Thyroid gland (tissue), 4 donors: ENCODE data around the gene RAB27B.

Source experiments
- POLR2A ChIP-seq, 2 donors: fragments of 450-650 bp; IDR thresholded peaks; one replicate each; pipeline ENCODE4 v1.6.1; 2017; ENCODE audit warnings: antibody characterized with exemption in 2 of 2, mild to moderate bottlenecking in 2 of 2, moderate library complexity in 1 of 2
- TF ChIP-seq, protein P1 (sequence below), 6 experiments: fragments of 200-600 bp in 3 of 6; fragments of 450-650 bp in 3 of 6; sonication (generic) in 3 of 6; IDR thresholded peaks; one replicate each; pipeline ENCODE4 v1.5.1; 2016 to 2019; ENCODE audit warnings: antibody characterized with exemption in 6 of 6, mild to moderate bottlenecking in 2 of 6, inconsistent platforms in 1 of 6, moderate library complexity in 1 of 6

DNA sequence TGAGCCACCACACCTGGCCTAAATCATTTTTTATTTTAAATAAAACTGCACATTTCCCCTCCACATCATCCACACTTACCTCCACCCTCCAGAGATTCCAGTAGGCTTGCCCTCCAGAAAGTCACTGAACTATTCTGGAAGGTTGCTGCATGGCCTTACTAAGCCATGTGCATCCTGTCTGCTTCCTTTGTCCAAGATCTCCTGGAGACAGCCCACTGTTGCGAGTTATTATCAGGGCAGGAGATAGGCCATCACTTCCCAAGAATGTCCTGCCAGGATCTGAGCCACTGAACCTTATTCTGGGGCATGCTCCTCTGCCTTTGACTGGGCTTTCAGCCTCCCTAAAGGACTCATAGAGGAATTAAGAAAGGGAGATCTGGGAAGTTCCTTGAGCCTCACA, 104.2 kb downstream of the RAB27B start:
- TF ChIP-seq, protein P1, sequence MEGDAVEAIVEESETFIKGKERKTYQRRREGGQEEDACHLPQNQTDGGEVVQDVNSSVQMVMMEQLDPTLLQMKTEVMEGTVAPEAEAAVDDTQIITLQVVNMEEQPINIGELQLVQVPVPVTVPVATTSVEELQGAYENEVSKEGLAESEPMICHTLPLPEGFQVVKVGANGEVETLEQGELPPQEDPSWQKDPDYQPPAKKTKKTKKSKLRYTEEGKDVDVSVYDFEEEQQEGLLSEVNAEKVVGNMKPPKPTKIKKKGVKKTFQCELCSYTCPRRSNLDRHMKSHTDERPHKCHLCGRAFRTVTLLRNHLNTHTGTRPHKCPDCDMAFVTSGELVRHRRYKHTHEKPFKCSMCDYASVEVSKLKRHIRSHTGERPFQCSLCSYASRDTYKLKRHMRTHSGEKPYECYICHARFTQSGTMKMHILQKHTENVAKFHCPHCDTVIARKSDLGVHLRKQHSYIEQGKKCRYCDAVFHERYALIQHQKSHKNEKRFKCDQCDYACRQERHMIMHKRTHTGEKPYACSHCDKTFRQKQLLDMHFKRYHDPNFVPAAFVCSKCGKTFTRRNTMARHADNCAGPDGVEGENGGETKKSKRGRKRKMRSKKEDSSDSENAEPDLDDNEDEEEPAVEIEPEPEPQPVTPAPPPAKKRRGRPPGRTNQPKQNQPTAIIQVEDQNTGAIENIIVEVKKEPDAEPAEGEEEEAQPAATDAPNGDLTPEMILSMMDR (IDR thresholded peaks at IDR 0.05), result no peak
- TF ChIP-seq POLR2A (IDR thresholded peaks at IDR 0.05), result no peak
